A204.1 (cell line): Measurements from ENCODE around the gene ZSCAN22.
"Not testable (repeated sequence)": the region's sequence is repeated elsewhere in the genome, so short reads cannot be mapped to it uniquely, and the experiment has no call there.

Source experiments
- FAIRE-seq: peaks from 2 replicates; lab custom pipeline; 2012; peaks lifted over from hg19 to GRCh38; lab: Jason Lieb, UNC

ZSCAN22 gene

GRCh38 chr19:58326914-58327726 lies at the start of gene ZSCAN22:
Gene ZSCAN22, plus strand, starts transcription at chr19:58326994. Its CDS starts 7,809 bp downstream, at chr19:58334803.
- FAIRE-seq = no peak

GRCh38 chr19:58277197-58277596 lies 49.6 kb upstream of the ZSCAN22 start:
- no peak for FAIRE-seq

- FAIRE-seq = no peak
These were observed 48.9 kb upstream of the ZSCAN22 start for GRCh38 chr19:58277748-58278540.

- FAIRE-seq = peak; percentile 98
These were observed 48.2 kb upstream of the ZSCAN22 start, which contains the start of gene ZNF8 for GRCh38 chr19:58278541-58279041. Gene ZNF8, plus strand, starts transcription at chr19:58278955. Its CDS starts 127 bp downstream, at chr19:58279082.

- FAIRE-seq = no peak
These were observed 47.5 kb upstream of the ZSCAN22 start for GRCh38 chr19:58279042-58279924.

- no peak for FAIRE-seq
These were observed 46.9 kb upstream of the ZSCAN22 start for GRCh38 chr19:58279925-58280316.

GRCh38 chr19:58284199-58284598 lies 42.6 kb upstream of the ZSCAN22 start:
- no peak for FAIRE-seq

GRCh38 chr19:58291943-58292342 lies 34.9 kb upstream of the ZSCAN22 start:
- FAIRE-seq = no peak

- no peak for FAIRE-seq
These were observed 31.9 kb upstream of the ZSCAN22 start for GRCh38 chr19:58294743-58295374.

GRCh38 chr19:58296104-58296503 lies 30.7 kb upstream of the ZSCAN22 start:
- no peak for FAIRE-seq

GRCh38 chr19:58300620-58301019 lies 26.2 kb upstream of the ZSCAN22 start:
- FAIRE-seq = no peak

GRCh38 chr19:58304255-58304654 lies 22.5 kb upstream of the ZSCAN22 start:
- no peak for FAIRE-seq

- FAIRE-seq = no peak
These were observed 22.1 kb upstream of the ZSCAN22 start for GRCh38 chr19:58304748-58305064.

GRCh38 chr19:58305065-58305931 lies 21.5 kb upstream of the ZSCAN22 start, which contains the start of gene ERVK3-1:
Gene ERVK3-1, plus strand, starts transcription at chr19:58305377. Its CDS starts 6,792 bp downstream, at chr19:58312169.
- peak; percentile 97 for FAIRE-seq

GRCh38 chr19:58305932-58306323 lies 20.9 kb upstream of the ZSCAN22 start:
- FAIRE-seq = no peak

- FAIRE-seq = no peak
These were observed 19.1 kb upstream of the ZSCAN22 start for GRCh38 chr19:58307736-58308135.

- not testable (repeated sequence) for FAIRE-seq
These were observed 16.1 kb upstream of the ZSCAN22 start for GRCh38 chr19:58310685-58311084.

- no peak for FAIRE-seq
These were observed 15.4 kb upstream of the ZSCAN22 start for GRCh38 chr19:58311345-58311865.

GRCh38 chr19:58315580-58315979 lies 11.2 kb upstream of the ZSCAN22 start:
- no peak for FAIRE-seq

- FAIRE-seq = no peak
These were observed 9.2 kb upstream of the ZSCAN22 start for GRCh38 chr19:58317476-58318072.
